DOHH2 (cell line): ENCODE measurements around the gene SH2D2A.

Source experiments
- EZH2phosphoT487 ChIP-seq: fragments of 200-600 bp; sonication (generic); IDR thresholded peaks from 2 replicates; pipeline ENCODE4 v1.6.1; 2017; ENCODE audit warnings: borderline replicate concordance, mild to moderate bottlenecking, antibody characterized with exemption, low read length, moderate library complexity, mixed read lengths
- TF ChIP-seq, protein P1 (sequence below): fragments of 200-600 bp; sonication (generic); IDR thresholded peaks from one replicate; pipeline ENCODE4 v1.5.1; 2014; ENCODE audit warnings: antibody characterized with exemption, mild to moderate bottlenecking, low read depth, low read length; ENCODE audit not compliant: poor library complexity, severe bottlenecking

DNA sequence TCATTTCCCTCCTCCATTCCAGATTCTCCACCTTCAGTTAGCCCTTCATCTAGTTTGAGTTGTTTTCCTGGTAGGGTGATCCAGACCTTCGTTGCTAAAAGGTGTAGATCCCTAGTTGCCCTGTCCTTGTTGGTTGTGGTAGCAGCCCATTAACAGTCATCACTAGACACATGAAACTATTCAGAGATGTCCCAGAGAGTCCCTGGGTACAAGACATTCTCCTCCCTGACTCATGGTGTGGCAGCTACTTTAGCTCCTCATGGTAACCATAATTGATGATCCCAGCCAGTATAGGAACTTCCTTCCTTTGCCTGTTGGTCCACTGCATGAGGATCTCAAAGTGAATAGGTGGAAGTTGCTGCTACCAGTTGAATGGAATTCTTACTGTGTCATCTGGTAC lies 6.0 kb upstream of the SH2D2A start:
- TF ChIP-seq, protein P1, sequence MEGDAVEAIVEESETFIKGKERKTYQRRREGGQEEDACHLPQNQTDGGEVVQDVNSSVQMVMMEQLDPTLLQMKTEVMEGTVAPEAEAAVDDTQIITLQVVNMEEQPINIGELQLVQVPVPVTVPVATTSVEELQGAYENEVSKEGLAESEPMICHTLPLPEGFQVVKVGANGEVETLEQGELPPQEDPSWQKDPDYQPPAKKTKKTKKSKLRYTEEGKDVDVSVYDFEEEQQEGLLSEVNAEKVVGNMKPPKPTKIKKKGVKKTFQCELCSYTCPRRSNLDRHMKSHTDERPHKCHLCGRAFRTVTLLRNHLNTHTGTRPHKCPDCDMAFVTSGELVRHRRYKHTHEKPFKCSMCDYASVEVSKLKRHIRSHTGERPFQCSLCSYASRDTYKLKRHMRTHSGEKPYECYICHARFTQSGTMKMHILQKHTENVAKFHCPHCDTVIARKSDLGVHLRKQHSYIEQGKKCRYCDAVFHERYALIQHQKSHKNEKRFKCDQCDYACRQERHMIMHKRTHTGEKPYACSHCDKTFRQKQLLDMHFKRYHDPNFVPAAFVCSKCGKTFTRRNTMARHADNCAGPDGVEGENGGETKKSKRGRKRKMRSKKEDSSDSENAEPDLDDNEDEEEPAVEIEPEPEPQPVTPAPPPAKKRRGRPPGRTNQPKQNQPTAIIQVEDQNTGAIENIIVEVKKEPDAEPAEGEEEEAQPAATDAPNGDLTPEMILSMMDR: no peak
- no peak for TF ChIP-seq EZH2phosphoT487
